ENCODE measurements around the gene HHIP.

GRCh38 chr4:144695721-144696120 is 49.8 kb downstream of the HHIP start:
- TF ChIP-seq, protein P1, sequence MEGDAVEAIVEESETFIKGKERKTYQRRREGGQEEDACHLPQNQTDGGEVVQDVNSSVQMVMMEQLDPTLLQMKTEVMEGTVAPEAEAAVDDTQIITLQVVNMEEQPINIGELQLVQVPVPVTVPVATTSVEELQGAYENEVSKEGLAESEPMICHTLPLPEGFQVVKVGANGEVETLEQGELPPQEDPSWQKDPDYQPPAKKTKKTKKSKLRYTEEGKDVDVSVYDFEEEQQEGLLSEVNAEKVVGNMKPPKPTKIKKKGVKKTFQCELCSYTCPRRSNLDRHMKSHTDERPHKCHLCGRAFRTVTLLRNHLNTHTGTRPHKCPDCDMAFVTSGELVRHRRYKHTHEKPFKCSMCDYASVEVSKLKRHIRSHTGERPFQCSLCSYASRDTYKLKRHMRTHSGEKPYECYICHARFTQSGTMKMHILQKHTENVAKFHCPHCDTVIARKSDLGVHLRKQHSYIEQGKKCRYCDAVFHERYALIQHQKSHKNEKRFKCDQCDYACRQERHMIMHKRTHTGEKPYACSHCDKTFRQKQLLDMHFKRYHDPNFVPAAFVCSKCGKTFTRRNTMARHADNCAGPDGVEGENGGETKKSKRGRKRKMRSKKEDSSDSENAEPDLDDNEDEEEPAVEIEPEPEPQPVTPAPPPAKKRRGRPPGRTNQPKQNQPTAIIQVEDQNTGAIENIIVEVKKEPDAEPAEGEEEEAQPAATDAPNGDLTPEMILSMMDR (conservative IDR thresholded peaks at IDR 0.05): no peak
- no peak for TF ChIP-seq ZFX (IDR thresholded peaks at IDR 0.05)
